Measurements from ENCODE around the gene PDZD7.

The PDZD7 gene

GRCh38 chr10:100981178-100981772 lies 49.7 kb downstream of the PDZD7 start:
- no peaks in the 10 kb centered on the region for H3F3A ChIP-seq (ENCODE audit: control insufficient read depth, insufficient read depth)
- H3K9me2 ChIP-seq (replicated peaks; ENCODE audit: control insufficient read depth, low read length): no peaks in the 10 kb centered on the region
- no peak overlapping the region for H3K27ac ChIP-seq (ENCODE audit: low read depth, low read length)
- peaks cover 5% of the 10 kb centered on the region for H3K4me1 ChIP-seq (ENCODE audit: control insufficient read depth, low read length)
- H3K36me3 ChIP-seq (ENCODE audit: control insufficient read depth, low read length): peaks cover 10% of the 10 kb centered on the region
- H3K4me2 ChIP-seq (ENCODE audit: low read length): no peak overlapping the region
- H4K20me1 ChIP-seq (ENCODE audit: control insufficient read depth, insufficient read depth, low read depth, low read length): peaks cover under 1% of the 10 kb centered on the region; the same call in 1 of the 2 replicates
- peaks cover 9% of the 10 kb centered on the region for H3K79me2 ChIP-seq (ENCODE audit: control insufficient read depth, low read length)
- no peaks in the 10 kb centered on the region for H3K27me3 ChIP-seq (ENCODE audit: control insufficient read depth, low read length)
- H3K4me3 ChIP-seq (ENCODE audit: low read length): no peak overlapping the region
- no peak for TF ChIP-seq EZH2phosphoT487 (IDR thresholded peaks at IDR 0.05; ENCODE audit: borderline replicate concordance, low read length)
- no peak for TF ChIP-seq CTCF (IDR thresholded peaks at IDR 0.05; ENCODE audit: low read depth, low read length, poor library complexity, severe bottlenecking)
- H3K9me3 ChIP-seq (ENCODE audit: control insufficient read depth, insufficient read depth, low read length): no peaks in the 10 kb centered on the region

GRCh38 chr10:100980711-100981110 lies 50.2 kb downstream of the PDZD7 start:
- Histone ChIP-seq H3K9me3 (ENCODE audit: control insufficient read depth, insufficient read depth, low read length) (no peaks in the 10 kb centered on the region), H3K4me3 (ENCODE audit: low read length) (no peak overlapping the region), H4K20me1 (ENCODE audit: control insufficient read depth, insufficient read depth, low read depth, low read length) (no peaks in the 10 kb centered on the region), H3F3A (ENCODE audit: control insufficient read depth, insufficient read depth) (no peaks in the 10 kb centered on the region), H3K27me3 (ENCODE audit: control insufficient read depth, low read length) (no peaks in the 10 kb centered on the region), H3K27ac (ENCODE audit: low read depth, low read length) (no peak overlapping the region), H3K36me3 (ENCODE audit: control insufficient read depth, low read length) (peaks cover 6% of the 10 kb centered on the region; the same call in 1 of the 2 replicates), H3K4me2 (ENCODE audit: low read length) (no peak overlapping the region), H3K9me2 (replicated peaks; ENCODE audit: control insufficient read depth, low read length) (no peaks in the 10 kb centered on the region), H3K79me2 (ENCODE audit: control insufficient read depth, low read length) (peaks cover 3% of the 10 kb centered on the region; the same call in 1 of the 2 replicates), H3K4me1 (ENCODE audit: control insufficient read depth, low read length) (no peaks in the 10 kb centered on the region)
- no peak for TF ChIP-seq CTCF (IDR thresholded peaks at IDR 0.05; ENCODE audit: low read depth, low read length, poor library complexity, severe bottlenecking)
- no peak for TF ChIP-seq EZH2phosphoT487 (IDR thresholded peaks at IDR 0.05; ENCODE audit: borderline replicate concordance, low read length)

GRCh38 chr10:100980311-100980710 lies 50.6 kb downstream of the PDZD7 start:
- Histone ChIP-seq H3K27ac (ENCODE audit: low read depth, low read length) (no peak overlapping the region), H3F3A (ENCODE audit: control insufficient read depth, insufficient read depth) (no peaks in the 10 kb centered on the region), H3K36me3 (ENCODE audit: control insufficient read depth, low read length) (peaks cover 6% of the 10 kb centered on the region; the same call in 1 of the 2 replicates), H3K9me2 (replicated peaks; ENCODE audit: control insufficient read depth, low read length) (no peaks in the 10 kb centered on the region), H4K20me1 (ENCODE audit: control insufficient read depth, insufficient read depth, low read depth, low read length) (no peaks in the 10 kb centered on the region), H3K4me2 (ENCODE audit: low read length) (no peak overlapping the region), H3K4me1 (ENCODE audit: control insufficient read depth, low read length) (no peaks in the 10 kb centered on the region), H3K79me2 (ENCODE audit: control insufficient read depth, low read length) (no peaks in the 10 kb centered on the region), H3K27me3 (ENCODE audit: control insufficient read depth, low read length) (no peaks in the 10 kb centered on the region), H3K4me3 (ENCODE audit: low read length) (no peak overlapping the region), H3K9me3 (ENCODE audit: control insufficient read depth, insufficient read depth, low read length) (no peaks in the 10 kb centered on the region)
- no peak for TF ChIP-seq EZH2phosphoT487 (IDR thresholded peaks at IDR 0.05; ENCODE audit: borderline replicate concordance, low read length)
- no peak for TF ChIP-seq CTCF (IDR thresholded peaks at IDR 0.05; ENCODE audit: low read depth, low read length, poor library complexity, severe bottlenecking)
